Upper lobe of left lung (tissue), 4 donors: ENCODE measurements around the gene ITPR1.

Experiments
- EP300 ChIP-seq, 4 donors: sonication (generic); formaldehyde crosslinking; IDR thresholded peaks; one replicate each; pipeline ENCODE4 v1.5.1; 2017; ENCODE audit warnings: antibody characterized with exemption in 4 of 4, control low read depth in 2 of 4
- POLR2A ChIP-seq, 4 donors: fragments of 450-650 bp; IDR thresholded peaks; one replicate each; pipeline ENCODE4 v1.5.1; 2016 to 2017; ENCODE audit warnings: antibody characterized with exemption in 4 of 4, mild to moderate bottlenecking in 2 of 4
- POLR2AphosphoS5 ChIP-seq, 2 donors: sonication (generic); formaldehyde crosslinking; IDR thresholded peaks; one replicate each; pipeline ENCODE4 v1.5.1; 2017; ENCODE audit warnings: antibody characterized with exemption in 2 of 2
- TF ChIP-seq, protein P1 (sequence below), 6 experiments: fragments of 450-650 bp in 4 of 6; fragments of 200-600 bp in 2 of 6; sonication (generic) in 2 of 6; IDR thresholded peaks; one replicate each; pipeline ENCODE4 v1.5.1; 2016 to 2019; ENCODE audit warnings: antibody characterized with exemption in 6 of 6

DNA sequence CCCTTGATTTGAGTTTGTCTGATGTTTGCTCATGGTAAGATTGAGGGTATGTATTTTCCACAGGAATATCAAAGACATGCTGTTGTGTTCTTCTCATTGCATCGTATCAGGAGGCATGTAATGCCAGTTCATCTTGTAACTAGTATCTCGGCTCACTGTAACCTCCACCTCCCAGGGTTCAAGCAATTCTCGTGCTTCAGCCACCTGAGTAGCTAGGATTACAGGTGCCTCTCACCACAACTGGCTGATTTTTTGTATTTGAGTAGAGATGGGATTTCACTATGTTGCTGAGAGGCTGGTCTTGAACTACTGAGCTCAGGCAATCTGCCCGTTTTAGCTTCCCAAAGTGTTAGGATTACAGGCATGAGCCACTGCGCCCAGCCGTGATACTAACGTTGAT lies 323.2 kb downstream of the ITPR1 start:
- TF ChIP-seq, protein P1, sequence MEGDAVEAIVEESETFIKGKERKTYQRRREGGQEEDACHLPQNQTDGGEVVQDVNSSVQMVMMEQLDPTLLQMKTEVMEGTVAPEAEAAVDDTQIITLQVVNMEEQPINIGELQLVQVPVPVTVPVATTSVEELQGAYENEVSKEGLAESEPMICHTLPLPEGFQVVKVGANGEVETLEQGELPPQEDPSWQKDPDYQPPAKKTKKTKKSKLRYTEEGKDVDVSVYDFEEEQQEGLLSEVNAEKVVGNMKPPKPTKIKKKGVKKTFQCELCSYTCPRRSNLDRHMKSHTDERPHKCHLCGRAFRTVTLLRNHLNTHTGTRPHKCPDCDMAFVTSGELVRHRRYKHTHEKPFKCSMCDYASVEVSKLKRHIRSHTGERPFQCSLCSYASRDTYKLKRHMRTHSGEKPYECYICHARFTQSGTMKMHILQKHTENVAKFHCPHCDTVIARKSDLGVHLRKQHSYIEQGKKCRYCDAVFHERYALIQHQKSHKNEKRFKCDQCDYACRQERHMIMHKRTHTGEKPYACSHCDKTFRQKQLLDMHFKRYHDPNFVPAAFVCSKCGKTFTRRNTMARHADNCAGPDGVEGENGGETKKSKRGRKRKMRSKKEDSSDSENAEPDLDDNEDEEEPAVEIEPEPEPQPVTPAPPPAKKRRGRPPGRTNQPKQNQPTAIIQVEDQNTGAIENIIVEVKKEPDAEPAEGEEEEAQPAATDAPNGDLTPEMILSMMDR (IDR thresholded peaks at IDR 0.05): no peak
- TF ChIP-seq POLR2AphosphoS5 (IDR thresholded peaks at IDR 0.05) (no peak), POLR2A (IDR thresholded peaks at IDR 0.05) (no peak), EP300 (IDR thresholded peaks at IDR 0.05) (no peak)
